Smooth muscle cell (in vitro differentiated cells): ENCODE results near the gene HCK. TPM values are rescaled to one million over a fixed set of nuclear protein-coding genes. Genes with fewer than 3 reads are reported as not detected.

Experiments used
- DNase-seq: peaks from one replicate; lab custom pipeline; 2025; ENCODE audit not compliant: unreplicated experiment; lab: John Stamatoyannopoulos, UW
- H2AFZ ChIP-seq: fragments of 200-600 bp; sonication (generic); 2 replicates; pipeline ENCODE4 v1.6.0; 2016; ENCODE audit warnings: antibody characterized with exemption, low read depth, mild to moderate bottlenecking
- H3F3A ChIP-seq: fragments of 200-600 bp; sonication (generic); 2 replicates; pipeline ENCODE4 v1.6.0; 2017; ENCODE audit warnings: antibody characterized with exemption, low read depth
- H3K27ac ChIP-seq: fragments of 200-600 bp; sonication (generic); 2 replicates; pipeline ENCODE4 v1.5.1; 2016; ENCODE audit warnings: low read depth, mild to moderate bottlenecking
- H3K27me3 ChIP-seq: fragments of 200-600 bp; sonication (generic); 2 replicates; pipeline ENCODE4 v1.6.1; 2016; ENCODE audit warnings: low read depth, mild to moderate bottlenecking
- H3K36me3 ChIP-seq: fragments of 200-600 bp; sonication (generic); 2 replicates; pipeline ENCODE4 v1.5.1; 2016; ENCODE audit warnings: low read depth
- H3K4me1 ChIP-seq: fragments of 200-600 bp; sonication (generic); 2 replicates; pipeline ENCODE4 v1.5.1; 2016; ENCODE audit warnings: low read depth
- H3K4me2 ChIP-seq: fragments of 200-600 bp; sonication (generic); 2 replicates; pipeline ENCODE4 v1.6.0; 2016; ENCODE audit warnings: mild to moderate bottlenecking
- H3K4me3 ChIP-seq: fragments of 200-600 bp; sonication (generic); 2 replicates; pipeline ENCODE4 v1.5.1; 2016; ENCODE audit warnings: mild to moderate bottlenecking
- H3K79me2 ChIP-seq: fragments of 200-600 bp; sonication (generic); 2 replicates; pipeline ENCODE4 v1.6.0; 2016; ENCODE audit warnings: low read depth, mild to moderate bottlenecking
- H3K9ac ChIP-seq: fragments of 200-600 bp; sonication (generic); 2 replicates; pipeline ENCODE4 v1.6.0; 2016; ENCODE audit warnings: low read depth
- H3K9me3 ChIP-seq: fragments of 200-600 bp; sonication (generic); replicated peaks from 2 replicates; pipeline ENCODE4 v1.5.1; 2016; ENCODE audit warnings: low read depth
- H4K20me1 ChIP-seq: fragments of 200-600 bp; sonication (generic); 2 replicates; pipeline ENCODE4 v1.6.0; 2016; ENCODE audit warnings: low read depth
- CTCF ChIP-seq: fragments of 200-600 bp; sonication (generic); IDR thresholded peaks from 2 replicates; pipeline ENCODE4 v1.5.1; 2017; ENCODE audit warnings: borderline replicate concordance, mild to moderate bottlenecking, antibody characterized with exemption; ENCODE audit not compliant: insufficient read depth, poor library complexity, severe bottlenecking
- WGBS: methylation state at CpG from one replicate; pipeline ENCODE4 v1.1.7; 2016; ENCODE audit warnings: low lambda C conversion rate; 5-methylcytosine and 5-hydroxymethylcytosine counted together
- polyA plus RNA-seq: library from polyadenylated mRNA; unstranded; fragments of >200 nt; fragmentation: Nextera tagmentation; extraction: Ambion mirVana; gene quantifications from 2 replicates; pipeline ENCODE4 v1.2.1, GENCODE V29; 2016
- total RNA-seq: library from RNA; depleted of rRNA; stranded (reverse); fragments of >200 nt; gene quantifications from 2 replicates; pipeline ENCODE4 v1.2.3, GENCODE V29; 2014

Gene HCK
- total and polyA plus RNA-seq, 2 experiments from 2014 or later: 2.0 to 2.4 TPM

- H2AFZ ChIP-seq: no peak within 1 kb of the TSS
- TF ChIP-seq CTCF: no peak
- no peaks in the 10 kb centered on the region for H3F3A ChIP-seq
- no peaks in the 10 kb centered on the region for H3K9me3 ChIP-seq
- no peak within 1 kb of the TSS for H3K4me3 ChIP-seq
- H3K9ac ChIP-seq: no peak within 1 kb of the TSS
- H4K20me1 ChIP-seq: no peaks in the 10 kb centered on the region
- peaks cover 17% of the 10 kb centered on the region for H3K27me3 ChIP-seq
- 60% methylated on average over 2 of the region's 2 CpGs for WGBS
- DNase-seq: no peak
- H3K27ac ChIP-seq: no peak within 1 kb of the TSS
- H3K79me2 ChIP-seq: no peaks in the 10 kb centered on the region
- no peaks in the 10 kb centered on the region for H3K4me1 ChIP-seq
- H3K4me2 ChIP-seq: no peak within 1 kb of the TSS
- no peaks in the 10 kb centered on the region for H3K36me3 ChIP-seq
Measured at GRCh38 chr20:32010101-32010500, 41.9 kb upstream of the HCK start, which contains the start of gene CCM2L. CCM2L (plus strand) TSS chr20:32010438; CDS start chr20:32010455, 17 bp downstream.

GRCh38 chr20:32010666-32011065, 41.4 kb upstream of the HCK start:
- no peak overlapping the region for H3K27ac ChIP-seq
- 43% methylated on average over 8 of the region's 8 CpGs for WGBS
- no peaks in the 10 kb centered on the region for H3K9me3 ChIP-seq
- H3K27me3 ChIP-seq: peaks cover 17% of the 10 kb centered on the region
- no peak for DNase-seq
- no peaks in the 10 kb centered on the region for H3F3A ChIP-seq
- H3K4me2 ChIP-seq: no peak overlapping the region
- H4K20me1 ChIP-seq: no peaks in the 10 kb centered on the region
- no peaks in the 10 kb centered on the region for H3K36me3 ChIP-seq
- H3K9ac ChIP-seq: no peak overlapping the region
- no peaks in the 10 kb centered on the region for H3K4me1 ChIP-seq
- no peak for TF ChIP-seq CTCF
- no peak overlapping the region for H3K4me3 ChIP-seq
- H3K79me2 ChIP-seq: no peaks in the 10 kb centered on the region
- no peak overlapping the region for H2AFZ ChIP-seq

- H3K9ac ChIP-seq: no peak overlapping the region
- DNase-seq: no peak
Measured at GRCh38 chr20:32012159-32012688, 39.8 kb upstream of the HCK start.

More at GRCh38 chr20:32012159-32012688, 39.8 kb upstream of the HCK start:
- H2AFZ ChIP-seq: no peak overlapping the region
- H4K20me1 ChIP-seq: no peaks in the 10 kb centered on the region
- no peak overlapping the region for H3K4me2 ChIP-seq
- TF ChIP-seq CTCF: no peak
- H3K27ac ChIP-seq: no peak overlapping the region
- no peaks in the 10 kb centered on the region for H3K9me3 ChIP-seq
- no peaks in the 10 kb centered on the region for H3K4me1 ChIP-seq
- H3K79me2 ChIP-seq: no peaks in the 10 kb centered on the region
- peaks cover 3% of the 10 kb centered on the region for H3F3A ChIP-seq
- no peak overlapping the region for H3K4me3 ChIP-seq
- 74% methylated on average over 5 of the region's 5 CpGs for WGBS
- H3K36me3 ChIP-seq: no peaks in the 10 kb centered on the region
- H3K27me3 ChIP-seq: peaks cover 31% of the 10 kb centered on the region
